HG02840 (cell line): ENCODE results near the gene NDUFS6.

Source experiments
- ATAC-seq: cut with Tn5 transposase; IDR thresholded peaks from one replicate; pipeline ENCODE4 v1.9.1; 2021; ENCODE audit warnings: mild to moderate bottlenecking, moderate library complexity, moderate number of reproducible peaks; ENCODE audit not compliant: unreplicated experiment, low FRiP score

The NDUFS6 gene

GRCh38 chr5:1765141-1765879 is 35.9 kb upstream of the NDUFS6 start:
- ATAC-seq = no peak

GRCh38 chr5:1765880-1766235 is 35.3 kb upstream of the NDUFS6 start:
- ATAC-seq = no peak

- no peak for ATAC-seq
Observed at GRCh38 chr5:1767524-1768282, 33.5 kb upstream of the NDUFS6 start.

GRCh38 chr5:1768283-1769000 is 32.8 kb upstream of the NDUFS6 start:
- ATAC-seq = no peak

GRCh38 chr5:1769017-1769640 is 32.1 kb upstream of the NDUFS6 start:
- ATAC-seq = no peak

- no peak for ATAC-seq
Observed at GRCh38 chr5:1769752-1770442, 31.3 kb upstream of the NDUFS6 start.

- no peak for ATAC-seq
Observed at GRCh38 chr5:1770443-1770802, 30.8 kb upstream of the NDUFS6 start.

GRCh38 chr5:1771149-1772065 is 29.8 kb upstream of the NDUFS6 start:
- no peak for ATAC-seq

- no peak for ATAC-seq
Observed at GRCh38 chr5:1772634-1773033, 28.6 kb upstream of the NDUFS6 start.

GRCh38 chr5:1776831-1777230 is 24.4 kb upstream of the NDUFS6 start:
- no peak for ATAC-seq

- no peak for ATAC-seq
Observed at GRCh38 chr5:1777281-1778137, 23.7 kb upstream of the NDUFS6 start.

- no peak for ATAC-seq
Observed at GRCh38 chr5:1778138-1779020, 22.8 kb upstream of the NDUFS6 start.

- no peak for ATAC-seq
Observed at GRCh38 chr5:1779021-1779680, 22.1 kb upstream of the NDUFS6 start.

GRCh38 chr5:1779782-1780613 is 21.2 kb upstream of the NDUFS6 start:
- no peak for ATAC-seq

- ATAC-seq = no peak
Observed at GRCh38 chr5:1780614-1780930, 20.6 kb upstream of the NDUFS6 start.

GRCh38 chr5:1781107-1781506 is 20.1 kb upstream of the NDUFS6 start:
- ATAC-seq = no peak
